ENCODE results near the gene ZBTB32.

The ZBTB32 gene

DNA sequence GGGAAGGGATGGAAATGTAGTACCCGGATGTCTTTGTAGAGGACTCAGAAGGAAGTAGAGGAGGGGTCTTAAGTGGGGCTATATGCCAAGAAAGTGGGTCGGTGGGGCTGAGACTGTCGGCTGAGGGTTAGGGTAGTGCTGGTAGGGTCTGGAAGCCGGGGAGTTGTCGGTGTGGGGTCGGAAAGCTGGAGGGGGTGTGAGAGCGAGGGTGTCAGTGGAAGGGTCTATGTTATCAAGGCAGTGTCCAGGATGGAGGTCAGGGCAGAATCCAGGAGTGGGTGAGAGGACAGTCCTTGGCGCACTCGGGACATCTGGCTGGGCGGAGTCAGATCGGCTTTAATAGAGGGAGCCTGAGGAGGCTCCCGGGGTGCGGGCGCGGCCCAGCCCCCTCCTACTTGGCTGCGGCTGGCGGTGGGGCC, 50.8 kb downstream of the ZBTB32 start:
- no peak for DNase-seq

- peak; percentile 70 for DNase-seq
Measured at GRCh38 chr19:35755550-35756376, 51.4 kb downstream of the ZBTB32 start.

DNA sequence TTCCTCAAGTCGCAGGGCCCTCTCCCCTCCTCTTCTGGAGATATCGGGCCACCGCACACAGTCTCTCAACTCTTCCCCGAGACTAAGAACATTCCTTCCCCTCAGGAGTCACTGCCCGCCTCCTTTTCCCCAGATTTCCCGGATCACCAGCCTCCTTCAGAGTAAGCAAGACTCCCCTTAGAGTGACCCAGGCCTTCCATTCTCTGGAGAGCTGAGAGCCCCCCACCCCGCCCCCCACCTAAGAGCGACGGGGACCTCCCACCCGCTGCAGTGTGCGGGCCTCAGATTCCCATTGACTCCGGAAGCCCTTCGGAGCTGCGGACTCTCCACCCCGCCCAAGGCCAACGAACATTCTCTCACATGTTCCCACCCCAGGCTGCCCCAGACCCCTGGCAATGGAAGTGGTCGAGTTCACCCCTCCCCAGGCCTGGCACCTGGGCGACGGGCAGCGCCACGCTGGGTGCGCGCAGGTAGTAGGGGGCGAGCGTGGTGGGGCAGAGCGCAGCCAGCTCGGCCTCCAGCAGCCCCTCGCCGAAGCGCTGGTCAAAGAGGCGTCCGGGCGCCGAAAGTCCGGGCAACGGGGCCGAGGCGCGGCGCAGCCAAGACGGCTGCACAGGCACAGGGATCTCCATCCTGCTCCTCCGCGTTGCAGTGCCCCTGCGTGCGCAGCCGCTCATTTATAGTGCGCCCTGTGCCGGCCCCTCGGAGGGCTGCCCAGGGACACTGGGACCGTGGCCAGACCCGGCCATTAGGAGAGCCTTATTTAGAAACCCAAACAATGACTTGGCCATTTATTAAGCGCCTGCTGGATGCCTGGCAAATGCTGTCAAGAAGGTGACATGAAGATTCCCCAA, 52.2 kb downstream of the ZBTB32 start, which contains the start of gene HSPB6:
HSPB6 (minus strand) TSS at position 653 of the 854 bp plus-strand sequence; CDS start at position 632, 21 bp downstream.
- no peak for DNase-seq

- peak; percentile 78 for DNase-seq
Measured at GRCh38 chr19:35757231-35757748, 52.9 kb downstream of the ZBTB32 start.

DNA sequence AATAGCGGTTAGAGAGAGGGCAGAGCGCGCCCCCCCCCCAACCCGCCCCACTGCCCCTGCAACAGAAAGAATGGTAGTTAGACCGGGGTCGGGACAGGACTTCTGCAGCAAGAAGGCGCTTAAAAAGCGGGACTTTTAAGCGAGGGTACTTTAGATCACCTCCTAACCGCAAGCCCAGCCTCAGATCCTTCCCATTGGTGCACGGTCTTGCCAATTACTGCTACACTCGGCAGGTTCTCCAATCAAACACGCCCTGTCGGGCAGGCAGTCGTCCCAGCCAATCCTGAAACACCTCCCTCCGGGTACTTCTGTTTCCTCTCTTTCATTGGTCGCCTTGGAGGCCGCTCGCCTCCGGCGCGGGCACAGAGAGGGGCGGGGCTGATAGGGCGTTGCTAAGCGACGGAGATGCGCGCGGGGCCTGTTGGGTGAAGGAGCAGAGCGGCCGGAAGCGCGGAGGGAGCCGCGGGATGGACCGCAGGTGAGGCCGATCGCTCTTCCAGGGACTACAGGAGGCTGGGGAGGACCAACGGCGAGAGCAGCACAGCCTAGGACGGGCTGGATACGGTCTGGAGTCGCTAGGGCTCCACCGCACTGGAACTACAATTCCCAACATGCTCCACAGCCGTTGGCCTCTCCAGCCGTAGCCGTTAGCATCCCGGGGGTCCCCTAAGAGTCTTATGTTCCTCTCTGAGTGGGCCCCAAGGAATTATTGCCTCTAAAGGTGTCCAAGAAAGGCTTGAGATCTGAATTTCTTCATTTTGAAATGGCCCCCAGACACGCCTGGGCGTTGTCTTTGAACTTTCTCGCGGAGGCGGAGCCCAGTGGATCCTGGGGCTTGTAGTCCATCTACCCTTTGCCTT, 53.6 kb downstream of the ZBTB32 start, which contains the start of gene PROSER3:
PROSER3 (plus strand) TSS at position 428 of the 860 bp plus-strand sequence; CDS start at position 468, 40 bp downstream.
- DNase-seq = peak; percentile 98

DNA sequence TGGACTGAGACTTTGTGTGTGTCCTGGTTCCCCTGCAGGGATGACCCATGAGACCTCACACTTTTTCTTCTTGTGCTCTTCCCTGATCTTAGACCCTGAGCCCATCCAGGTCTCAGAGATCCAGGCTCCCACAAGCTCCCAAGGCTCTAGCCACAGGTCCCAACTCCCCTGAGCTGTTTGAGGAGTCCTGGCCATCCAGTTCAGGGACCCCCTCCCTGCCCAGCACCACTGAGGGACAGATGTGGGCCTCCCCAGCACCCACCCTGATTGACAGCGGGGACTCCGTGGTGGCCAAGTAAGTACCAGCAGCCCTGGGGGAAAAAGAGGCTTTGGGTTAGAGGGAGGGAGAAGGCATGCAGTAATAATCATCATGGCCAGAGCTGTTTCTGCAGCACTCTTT, 55.3 kb downstream of the ZBTB32 start:
- DNase-seq = no peak

GRCh38 chr19:35760711-35761349, 56.5 kb downstream of the ZBTB32 start:
- no peak for DNase-seq

- DNase-seq = no peak
Measured at GRCh38 chr19:35764432-35765315, 60.3 kb downstream of the ZBTB32 start.

All from activated CD8-positive, alpha-beta memory T cell treated with anti-CD3 and anti-CD28 coated beads, Interleukin-2, amount 50 U/mL, for 48 hours (primary cell).